ENCODE results near the gene TBXAS1.

The TBXAS1 gene

DNA sequence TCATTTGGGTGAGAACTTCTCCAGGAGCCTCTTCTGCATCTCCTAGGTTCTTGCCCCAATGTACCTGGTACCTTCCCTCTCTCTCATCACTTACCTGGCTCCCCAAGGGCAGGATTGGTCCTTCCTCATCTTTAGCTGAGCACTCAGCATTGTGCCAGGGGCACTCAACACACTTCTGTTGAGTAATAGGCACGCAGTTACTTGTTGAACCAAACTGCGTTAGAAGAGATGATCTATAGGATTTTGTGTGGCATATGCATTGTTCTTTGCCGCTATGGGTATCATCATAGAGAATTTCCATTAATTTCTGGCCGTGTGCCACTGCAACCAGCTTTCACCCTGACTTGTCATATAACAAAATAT, 16.4 kb downstream of the TBXAS1 start:
- no peak for DNase-seq (ENCODE audit: extremely low spot score)
- CTCF ChIA-PET, result no interaction called here
- POLR2A ChIA-PET, result no interaction called here
- TF ChIP-seq FOXM1 (IDR thresholded peaks at IDR 0.05; ENCODE audit: borderline replicate concordance) (no peak), NFRKB (IDR thresholded peaks at IDR 0.05) (no peak), ARNT (IDR thresholded peaks at IDR 0.05) (no peak), FOXK2 (IDR thresholded peaks at IDR 0.05) (no peak), BHLHE40 (IDR thresholded peaks at IDR 0.05; ENCODE audit: borderline replicate concordance) (no peak), SUZ12 (IDR thresholded peaks at IDR 0.05) (no peak), TARDBP (IDR thresholded peaks at IDR 0.05) (no peak), CTBP1 (IDR thresholded peaks at IDR 0.05; ENCODE audit: borderline replicate concordance) (no peak), FOXA1 (IDR thresholded peaks at IDR 0.05) (no peak), HDGF (IDR thresholded peaks at IDR 0.05; ENCODE audit: borderline replicate concordance) (no peak)
- TF ChIP-seq, protein P1, sequence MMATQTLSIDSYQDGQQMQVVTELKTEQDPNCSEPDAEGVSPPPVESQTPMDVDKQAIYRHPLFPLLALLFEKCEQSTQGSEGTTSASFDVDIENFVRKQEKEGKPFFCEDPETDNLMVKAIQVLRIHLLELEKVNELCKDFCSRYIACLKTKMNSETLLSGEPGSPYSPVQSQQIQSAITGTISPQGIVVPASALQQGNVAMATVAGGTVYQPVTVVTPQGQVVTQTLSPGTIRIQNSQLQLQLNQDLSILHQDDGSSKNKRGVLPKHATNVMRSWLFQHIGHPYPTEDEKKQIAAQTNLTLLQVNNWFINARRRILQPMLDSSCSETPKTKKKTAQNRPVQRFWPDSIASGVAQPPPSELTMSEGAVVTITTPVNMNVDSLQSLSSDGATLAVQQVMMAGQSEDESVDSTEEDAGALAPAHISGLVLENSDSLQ (IDR thresholded peaks at IDR 0.05), result no peak

DNA sequence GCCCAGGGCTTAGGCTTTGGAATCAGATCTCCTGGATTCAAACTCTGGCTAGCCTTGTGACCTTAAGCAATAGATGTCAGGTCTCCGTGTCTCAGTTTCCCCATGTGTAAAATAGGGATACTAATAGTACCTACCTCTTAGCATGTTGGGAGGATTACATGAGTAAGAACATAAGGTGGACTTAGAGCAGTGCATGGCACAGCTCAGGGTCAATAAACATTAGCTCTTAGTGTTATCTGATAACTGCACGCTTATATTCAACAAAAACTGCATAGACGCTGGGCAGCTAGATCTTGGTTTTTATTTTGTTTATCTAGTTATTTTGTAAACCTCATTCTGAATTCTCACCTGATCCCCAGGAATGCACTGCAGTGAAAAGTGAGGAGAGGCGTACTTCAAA, 17.2 kb downstream of the TBXAS1 start:
- POLR2A ChIA-PET, result no interaction called here
- CTCF ChIA-PET, result no interaction called here
- no peak for DNase-seq (ENCODE audit: extremely low spot score)
- TF ChIP-seq ELF4 (IDR thresholded peaks at IDR 0.05), result no peak
- no peak for TF ChIP-seq TARDBP (IDR thresholded peaks at IDR 0.05)
- no peak for TF ChIP-seq FOXA1 (IDR thresholded peaks at IDR 0.05)
- no peak for TF ChIP-seq HDGF (IDR thresholded peaks at IDR 0.05; ENCODE audit: borderline replicate concordance)
- TF ChIP-seq NFRKB (IDR thresholded peaks at IDR 0.05), result no peak
- TF ChIP-seq CTBP1 (IDR thresholded peaks at IDR 0.05; ENCODE audit: borderline replicate concordance), result no peak
- TF ChIP-seq SUZ12 (IDR thresholded peaks at IDR 0.05), result no peak

GRCh38 chr7:139848274-139848673, 19.2 kb downstream of the TBXAS1 start:
- POLR2A ChIA-PET, result no interaction called here

DNA sequence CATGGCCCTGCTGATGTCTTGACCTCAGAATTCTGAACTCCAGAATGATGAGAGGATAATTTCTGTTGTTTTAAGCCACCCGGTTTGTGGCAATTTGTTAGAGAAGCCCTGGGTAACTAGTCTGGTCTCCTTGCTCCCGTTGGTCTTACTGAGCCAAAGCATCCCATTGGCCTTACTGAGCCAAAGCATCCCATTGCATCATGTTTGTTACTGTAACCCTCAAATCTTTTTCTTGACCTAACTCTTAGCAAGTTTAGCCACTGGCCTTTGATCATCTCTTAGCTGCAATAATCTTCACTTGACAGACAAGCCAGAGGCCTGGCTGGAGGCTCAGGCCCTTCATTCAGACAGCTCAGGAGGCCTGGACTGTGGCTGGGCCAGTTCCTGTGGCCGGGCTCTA, 21.8 kb downstream of the TBXAS1 start:
- POLR2A ChIA-PET, result interaction anchor here (0.6 kb wide), 1 partner anchor 315 kb away, joined by 3 read pairs; no protein-coding TSS in a partner anchor
- no peak for TF ChIP-seq SUZ12 (IDR thresholded peaks at IDR 0.05)
- DNase-seq (ENCODE audit: extremely low spot score), result no peak
- CTCF ChIA-PET, result interaction anchor here (0.6 kb wide), 1 partner anchor 399 kb away, joined by 4 read pairs; no protein-coding TSS in a partner anchor

More at GRCh38 chr7:139848274-139848673, 19.2 kb downstream of the TBXAS1 start:
- TF ChIP-seq CTBP1 (IDR thresholded peaks at IDR 0.05; ENCODE audit: borderline replicate concordance) (no peak), ZNF384 (IDR thresholded peaks at IDR 0.05) (no peak), NFRKB (IDR thresholded peaks at IDR 0.05) (no peak), FOXA1 (IDR thresholded peaks at IDR 0.05) (no peak), ELF4 (IDR thresholded peaks at IDR 0.05) (no peak), LEF1 (IDR thresholded peaks at IDR 0.05; ENCODE audit: borderline replicate concordance) (no peak), FOXK2 (IDR thresholded peaks at IDR 0.05) (no peak), TARDBP (IDR thresholded peaks at IDR 0.05) (no peak), SP1 (IDR thresholded peaks at IDR 0.05) (no peak), FOXM1 (IDR thresholded peaks at IDR 0.05; ENCODE audit: borderline replicate concordance) (no peak), BHLHE40 (IDR thresholded peaks at IDR 0.05; ENCODE audit: borderline replicate concordance) (no peak), ARNT (IDR thresholded peaks at IDR 0.05) (no peak)
- TF ChIP-seq, protein P1 (IDR thresholded peaks at IDR 0.05), result no peak
- CTCF ChIA-PET, result no interaction called here
- no peak for DNase-seq (ENCODE audit: extremely low spot score)

- CTCF ChIA-PET, result interaction anchor here (0.6 kb wide), 1 partner anchor 69 kb away, joined by 4 read pairs; no protein-coding TSS in a partner anchor
- DNase-seq (ENCODE audit: extremely low spot score), result no peak
- TF ChIP-seq TARDBP (IDR thresholded peaks at IDR 0.05) (no peak), SP1 (IDR thresholded peaks at IDR 0.05) (no peak), BHLHE40 (IDR thresholded peaks at IDR 0.05; ENCODE audit: borderline replicate concordance) (no peak), ELF4 (IDR thresholded peaks at IDR 0.05) (no peak), NFRKB (IDR thresholded peaks at IDR 0.05) (no peak), CTBP1 (IDR thresholded peaks at IDR 0.05; ENCODE audit: borderline replicate concordance) (no peak), ZNF384 (IDR thresholded peaks at IDR 0.05) (no peak), LEF1 (IDR thresholded peaks at IDR 0.05; ENCODE audit: borderline replicate concordance) (no peak), SUZ12 (IDR thresholded peaks at IDR 0.05) (no peak), FOXK2 (IDR thresholded peaks at IDR 0.05) (no peak), FOXM1 (IDR thresholded peaks at IDR 0.05; ENCODE audit: borderline replicate concordance) (no peak), L3MBTL2 (conservative IDR thresholded peaks at IDR 0.05) (no peak), HDGF (IDR thresholded peaks at IDR 0.05; ENCODE audit: borderline replicate concordance) (no peak)
- TF ChIP-seq, protein P1 (IDR thresholded peaks at IDR 0.05), result no peak
- POLR2A ChIA-PET, result interaction anchor here (0.6 kb wide), 1 partner anchor 314 kb away, joined by 3 read pairs; no protein-coding TSS in a partner anchor
These were observed 22.9 kb downstream of the TBXAS1 start for GRCh38 chr7:139851770-139852481.

- ChIA-PET POLR2A (no interaction called here), CTCF (no interaction called here)
- TF ChIP-seq CTBP1 (IDR thresholded peaks at IDR 0.05; ENCODE audit: borderline replicate concordance) (no peak), FOXK2 (IDR thresholded peaks at IDR 0.05) (no peak), LEF1 (IDR thresholded peaks at IDR 0.05; ENCODE audit: borderline replicate concordance) (no peak), ELF4 (IDR thresholded peaks at IDR 0.05) (no peak), ARNT (IDR thresholded peaks at IDR 0.05) (no peak), SUZ12 (IDR thresholded peaks at IDR 0.05) (no peak), TARDBP (IDR thresholded peaks at IDR 0.05) (no peak)
- no peak for DNase-seq (ENCODE audit: extremely low spot score)
These were observed 23.4 kb downstream of the TBXAS1 start for GRCh38 chr7:139852482-139852845.

Data from HEK293T (cell line).